Neural progenitor cell (in vitro differentiated cells): ENCODE data around the gene HEG1. TPM values are rescaled to one million over a fixed set of nuclear protein-coding genes. Genes with fewer than 3 reads are reported as not detected.

Experiments used
- DNase-seq: peaks from one replicate; pipeline ENCODE4 v3.0.0-alpha.2; 2016; ENCODE audit warnings: low spot score
- H2AFZ ChIP-seq: fragments of 200-600 bp; sonication (generic); replicated peaks from 2 replicates; pipeline ENCODE4 v1.6.1; 2016; ENCODE audit warnings: antibody characterized with exemption
- H3F3A ChIP-seq: fragments of 200-600 bp; sonication (generic); 2 replicates; pipeline ENCODE4 v1.6.1; 2016; ENCODE audit warnings: antibody characterized with exemption, low read depth
- H3K27ac ChIP-seq: fragments of 200-600 bp; sonication (generic); 2 replicates; pipeline ENCODE4 v1.5.1; 2016; ENCODE audit warnings: mild to moderate bottlenecking
- H3K27me3 ChIP-seq: fragments of 200-600 bp; sonication (generic); 2 replicates; pipeline ENCODE4 v1.6.1; 2016; ENCODE audit warnings: mild to moderate bottlenecking, moderate library complexity
- H3K36me3 ChIP-seq: fragments of 200-600 bp; sonication (generic); 2 replicates; pipeline ENCODE4 v1.5.1; 2016
- H3K4me1 ChIP-seq: fragments of 200-600 bp; sonication (generic); 2 replicates; pipeline ENCODE4 v1.6.1; 2016; ENCODE audit warnings: mixed run types
- H3K4me2 ChIP-seq: fragments of 200-600 bp; sonication (generic); 2 replicates; pipeline ENCODE4 v1.6.1; 2016
- H3K4me3 ChIP-seq: fragments of 200-600 bp; sonication (generic); 2 replicates; pipeline ENCODE4 v1.5.1; 2016
- H3K79me2 ChIP-seq: fragments of 200-600 bp; sonication (generic); 2 replicates; pipeline ENCODE4 v1.6.1; 2016; ENCODE audit warnings: low read depth
- H3K9ac ChIP-seq: fragments of 200-600 bp; sonication (generic); 2 replicates; pipeline ENCODE4 v1.6.1; 2016
- H3K9me3 ChIP-seq: fragments of 200-600 bp; sonication (generic); 2 replicates; pipeline ENCODE4 v1.5.1; 2016; ENCODE audit warnings: low read depth
- H4K20me1 ChIP-seq: fragments of 200-600 bp; sonication (generic); 2 replicates; pipeline ENCODE4 v1.6.1; 2016; ENCODE audit warnings: low read depth
- H3K27ac Mint-ChIP-seq: 3 replicates; pipeline ENCODE4 v1.8.0; 2021; ENCODE audit warnings: mixed read lengths
- H3K27me3 Mint-ChIP-seq: 2 replicates; pipeline ENCODE4 v1.8.0; 2022; ENCODE audit warnings: low read depth, mild to moderate bottlenecking, inconsistent platforms, moderate library complexity, mixed read lengths; ENCODE audit not compliant: insufficient read depth
- H3K36me3 Mint-ChIP-seq: 3 replicates; pipeline ENCODE4 v1.8.0; 2021; ENCODE audit warnings: mixed read lengths
- H3K4me1 Mint-ChIP-seq: 3 replicates; pipeline ENCODE4 v1.8.0; 2021; ENCODE audit warnings: mixed read lengths
- H3K4me3 Mint-ChIP-seq: 3 replicates; pipeline ENCODE4 v1.8.0; 2021; ENCODE audit warnings: mild to moderate bottlenecking, moderate library complexity, mixed read lengths
- H3K9me3 Mint-ChIP-seq: 3 replicates; pipeline ENCODE4 v1.8.0; 2020; ENCODE audit warnings: mixed read lengths
- EZH2 ChIP-seq: fragments of 200-600 bp; sonication (generic); IDR thresholded peaks from 2 replicates; pipeline ENCODE4 v1.6.1; 2017; ENCODE audit warnings: antibody characterized with exemption, mild to moderate bottlenecking, moderate library complexity
- EZH2phosphoT487 ChIP-seq: fragments of 200-600 bp; sonication (generic); IDR thresholded peaks from 2 replicates; pipeline ENCODE4 v1.6.1; 2017; ENCODE audit warnings: antibody characterized with exemption
- total RNA-seq: library from RNA; depleted of rRNA; stranded (reverse); fragments of >200 nt; gene quantifications from 2 replicates; pipeline ENCODE4 v1.2.3, GENCODE V29; 2015; ENCODE audit warnings: low replicate concordance
- TF ChIP-seq, protein P1 (sequence below): fragments of 200-600 bp; sonication (generic); IDR thresholded peaks from 2 replicates; pipeline ENCODE4 v1.5.1; 2017; ENCODE audit warnings: antibody characterized with exemption, mild to moderate bottlenecking

The HEG1 gene
- total RNA-seq, 1 donor from 2014 or later: 11.4 TPM

DNA sequence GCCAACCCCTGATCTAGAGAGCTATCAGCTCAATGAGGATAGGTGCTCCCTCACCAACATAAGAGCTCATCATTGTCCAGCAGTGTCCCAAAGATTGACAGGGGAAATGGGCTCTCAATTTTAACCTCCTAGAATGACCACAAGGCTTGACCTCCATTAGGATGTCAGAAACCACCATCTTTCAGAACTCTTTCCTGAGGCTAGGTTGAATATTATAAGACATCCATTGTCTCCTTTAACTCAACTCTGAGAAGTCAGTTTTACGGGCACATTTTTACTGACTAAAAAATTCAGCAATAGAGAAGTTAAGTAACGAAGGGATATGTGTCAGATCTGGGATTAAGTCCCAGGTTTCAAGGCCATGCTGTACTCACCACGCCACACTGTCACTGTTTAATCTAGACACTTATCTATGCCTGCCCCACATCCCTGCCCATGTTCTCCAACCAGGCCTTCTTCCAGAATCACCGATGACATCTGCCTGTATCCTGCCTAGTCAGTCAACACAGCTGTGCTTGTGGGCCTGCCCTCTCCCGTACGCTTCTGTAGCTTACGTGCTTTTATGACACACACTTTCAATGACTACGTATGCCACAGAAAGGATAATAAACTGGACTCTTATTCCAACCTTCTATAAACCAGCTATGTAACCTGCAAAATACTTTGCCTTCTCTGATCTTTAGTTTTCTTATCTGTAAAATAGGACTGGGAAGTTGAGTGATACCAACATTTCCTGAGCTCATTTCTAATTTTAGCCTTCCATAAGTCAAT lies 104.1 kb downstream of the HEG1 start:
- Histone ChIP-seq H2AFZ (no peak overlapping the region), H3K27ac (no peak overlapping the region), H3K4me1 (no peaks in the 10 kb centered on the region), H3K4me2 (no peak overlapping the region), H3F3A (no peaks in the 10 kb centered on the region), H4K20me1 (no peaks in the 10 kb centered on the region), H3K9ac (no peak overlapping the region), H3K79me2 (no peaks in the 10 kb centered on the region), H3K36me3 (no peaks in the 10 kb centered on the region), H3K4me3 (no peak overlapping the region), H3K27me3 (no peaks in the 10 kb centered on the region), H3K9me3 (no peaks in the 10 kb centered on the region)
- Mint-ChIP-seq H3K27me3 (peaks cover 3% of the 10 kb centered on the region), H3K27ac (no peak overlapping the region), H3K9me3 (peaks cover 6% of the 10 kb centered on the region), H3K36me3 (no peaks in the 10 kb centered on the region), H3K4me1 (peaks cover 3% of the 10 kb centered on the region), H3K4me3 (no peak overlapping the region)
- TF ChIP-seq EZH2 (no peak), EZH2phosphoT487 (no peak)
- TF ChIP-seq, protein P1, sequence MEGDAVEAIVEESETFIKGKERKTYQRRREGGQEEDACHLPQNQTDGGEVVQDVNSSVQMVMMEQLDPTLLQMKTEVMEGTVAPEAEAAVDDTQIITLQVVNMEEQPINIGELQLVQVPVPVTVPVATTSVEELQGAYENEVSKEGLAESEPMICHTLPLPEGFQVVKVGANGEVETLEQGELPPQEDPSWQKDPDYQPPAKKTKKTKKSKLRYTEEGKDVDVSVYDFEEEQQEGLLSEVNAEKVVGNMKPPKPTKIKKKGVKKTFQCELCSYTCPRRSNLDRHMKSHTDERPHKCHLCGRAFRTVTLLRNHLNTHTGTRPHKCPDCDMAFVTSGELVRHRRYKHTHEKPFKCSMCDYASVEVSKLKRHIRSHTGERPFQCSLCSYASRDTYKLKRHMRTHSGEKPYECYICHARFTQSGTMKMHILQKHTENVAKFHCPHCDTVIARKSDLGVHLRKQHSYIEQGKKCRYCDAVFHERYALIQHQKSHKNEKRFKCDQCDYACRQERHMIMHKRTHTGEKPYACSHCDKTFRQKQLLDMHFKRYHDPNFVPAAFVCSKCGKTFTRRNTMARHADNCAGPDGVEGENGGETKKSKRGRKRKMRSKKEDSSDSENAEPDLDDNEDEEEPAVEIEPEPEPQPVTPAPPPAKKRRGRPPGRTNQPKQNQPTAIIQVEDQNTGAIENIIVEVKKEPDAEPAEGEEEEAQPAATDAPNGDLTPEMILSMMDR: no peak
- no peak for DNase-seq

DNA sequence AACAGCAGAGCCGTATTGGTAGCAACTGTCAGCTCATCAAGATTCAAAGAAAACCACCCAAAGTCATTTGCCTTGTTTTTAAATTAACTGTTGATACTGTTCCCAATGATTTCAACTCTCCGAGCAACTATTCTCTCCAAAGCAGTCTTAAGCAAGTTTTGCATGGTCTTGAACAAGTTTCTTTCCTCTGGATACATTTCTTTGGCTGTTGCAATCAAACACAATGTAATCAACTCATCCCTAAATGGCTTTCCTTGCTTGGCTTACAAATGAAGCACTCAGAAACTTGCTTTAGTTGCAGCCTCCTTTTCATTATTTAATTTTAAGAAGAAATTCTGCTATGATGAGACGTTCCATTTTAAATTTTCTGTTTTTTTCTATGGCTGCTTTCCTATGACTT lies 105.8 kb downstream of the HEG1 start:
- H3K4me2 ChIP-seq: no peak overlapping the region
- no peaks in the 10 kb centered on the region for H3K79me2 ChIP-seq
- H3K9me3 Mint-ChIP-seq: peaks cover under 1% of the 10 kb centered on the region
- H3K27me3 ChIP-seq: no peaks in the 10 kb centered on the region
- no peak overlapping the region for H3K27ac ChIP-seq
- H2AFZ ChIP-seq: no peak overlapping the region
- H3K27ac Mint-ChIP-seq: no peak overlapping the region
- peaks cover 3% of the 10 kb centered on the region for H3K27me3 Mint-ChIP-seq
- TF ChIP-seq, protein P1: no peak
- TF ChIP-seq EZH2phosphoT487 (no peak), EZH2 (no peak)
- no peaks in the 10 kb centered on the region for H3K4me1 ChIP-seq
- DNase-seq: no peak
- peaks cover 3% of the 10 kb centered on the region for H3K4me1 Mint-ChIP-seq
- no peaks in the 10 kb centered on the region for H4K20me1 ChIP-seq
- no peak overlapping the region for H3K4me3 ChIP-seq
- H3K4me3 Mint-ChIP-seq: no peak overlapping the region
- no peaks in the 10 kb centered on the region for H3K36me3 Mint-ChIP-seq
- no peaks in the 10 kb centered on the region for H3K9me3 ChIP-seq
- H3K36me3 ChIP-seq: no peaks in the 10 kb centered on the region
- no peaks in the 10 kb centered on the region for H3F3A ChIP-seq
- no peak overlapping the region for H3K9ac ChIP-seq

DNA sequence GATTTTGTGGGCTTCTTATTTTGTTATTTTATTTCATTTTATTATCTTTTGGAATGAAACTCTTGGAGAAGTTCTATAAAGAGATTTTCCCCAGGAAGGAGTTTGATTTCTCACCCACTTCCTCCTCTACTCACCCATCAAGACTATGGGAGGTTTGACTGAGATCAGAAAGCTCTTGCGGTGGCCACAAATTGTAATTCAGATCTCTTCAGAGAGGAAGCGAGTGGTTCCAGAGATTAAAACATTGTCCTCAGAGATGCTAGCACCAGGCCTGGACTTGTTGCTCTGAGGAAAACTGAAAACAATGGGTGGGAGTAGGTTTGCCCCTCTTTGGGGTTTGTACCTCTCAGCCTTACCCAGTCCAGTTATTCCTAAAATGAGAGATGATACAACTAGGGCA lies 113.2 kb downstream of the HEG1 start:
- H3K4me1 ChIP-seq: peaks cover 7% of the 10 kb centered on the region
- H3K4me3 ChIP-seq: no peak overlapping the region
- no peaks in the 10 kb centered on the region for H3K27me3 ChIP-seq
- DNase-seq: no peak
- no peaks in the 10 kb centered on the region for H3K4me1 Mint-ChIP-seq
- H3K9me3 ChIP-seq: no peaks in the 10 kb centered on the region
- TF ChIP-seq, protein P1: no peak
- TF ChIP-seq EZH2phosphoT487 (no peak), EZH2 (no peak)
- H3K27ac Mint-ChIP-seq: no peak overlapping the region
- no peaks in the 10 kb centered on the region for H3K79me2 ChIP-seq
- no peak overlapping the region for H3K27ac ChIP-seq
- no peak overlapping the region for H3K4me3 Mint-ChIP-seq
- no peak overlapping the region for H2AFZ ChIP-seq
- H3F3A ChIP-seq: no peaks in the 10 kb centered on the region
- no peaks in the 10 kb centered on the region for H3K36me3 Mint-ChIP-seq
- H3K36me3 ChIP-seq: no peaks in the 10 kb centered on the region
- H3K9ac ChIP-seq: no peak overlapping the region
- no peaks in the 10 kb centered on the region for H3K9me3 Mint-ChIP-seq
- H3K4me2 ChIP-seq: no peak overlapping the region
- H4K20me1 ChIP-seq: no peaks in the 10 kb centered on the region
- no peaks in the 10 kb centered on the region for H3K27me3 Mint-ChIP-seq
